22Rv1 (cell line): ENCODE data around the gene CCDC78.

Source experiments
- ZFX ChIP-seq: fragments of 450-650 bp; IDR thresholded peaks from 2 replicates; pipeline ENCODE4 v1.6.1; 2017; ENCODE audit warnings: antibody characterized with exemption, borderline replicate concordance
- TF ChIP-seq, protein P1 (sequence below): fragments of 450-650 bp; IDR thresholded peaks from 2 replicates; pipeline ENCODE4 v1.5.1; 2017; ENCODE audit warnings: mild to moderate bottlenecking

DNA sequence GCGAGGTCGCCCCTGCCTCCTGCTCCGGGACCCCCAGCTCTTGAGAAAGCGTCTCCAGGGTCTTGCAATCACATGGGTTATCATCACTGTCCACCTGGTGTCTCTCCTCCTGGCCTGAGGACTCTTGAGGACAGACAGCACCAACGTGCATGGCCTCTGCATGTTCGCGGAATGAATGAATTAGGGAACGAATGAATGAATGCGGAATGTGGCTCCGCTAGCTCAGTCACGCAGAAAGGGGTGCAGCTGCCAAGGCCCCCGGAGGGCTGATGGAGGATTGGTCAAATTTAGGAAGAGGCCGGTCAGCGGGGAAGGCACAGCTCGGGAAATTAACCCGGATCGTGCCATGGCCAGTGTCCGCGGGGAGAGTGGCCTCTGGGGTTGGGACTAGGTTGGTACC, 23.9 kb downstream of the CCDC78 start:
- TF ChIP-seq, protein P1, sequence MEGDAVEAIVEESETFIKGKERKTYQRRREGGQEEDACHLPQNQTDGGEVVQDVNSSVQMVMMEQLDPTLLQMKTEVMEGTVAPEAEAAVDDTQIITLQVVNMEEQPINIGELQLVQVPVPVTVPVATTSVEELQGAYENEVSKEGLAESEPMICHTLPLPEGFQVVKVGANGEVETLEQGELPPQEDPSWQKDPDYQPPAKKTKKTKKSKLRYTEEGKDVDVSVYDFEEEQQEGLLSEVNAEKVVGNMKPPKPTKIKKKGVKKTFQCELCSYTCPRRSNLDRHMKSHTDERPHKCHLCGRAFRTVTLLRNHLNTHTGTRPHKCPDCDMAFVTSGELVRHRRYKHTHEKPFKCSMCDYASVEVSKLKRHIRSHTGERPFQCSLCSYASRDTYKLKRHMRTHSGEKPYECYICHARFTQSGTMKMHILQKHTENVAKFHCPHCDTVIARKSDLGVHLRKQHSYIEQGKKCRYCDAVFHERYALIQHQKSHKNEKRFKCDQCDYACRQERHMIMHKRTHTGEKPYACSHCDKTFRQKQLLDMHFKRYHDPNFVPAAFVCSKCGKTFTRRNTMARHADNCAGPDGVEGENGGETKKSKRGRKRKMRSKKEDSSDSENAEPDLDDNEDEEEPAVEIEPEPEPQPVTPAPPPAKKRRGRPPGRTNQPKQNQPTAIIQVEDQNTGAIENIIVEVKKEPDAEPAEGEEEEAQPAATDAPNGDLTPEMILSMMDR = no peak
- no peak for TF ChIP-seq ZFX
